Measurements from ENCODE around the gene CCR6. TPM values are rescaled to one million over a fixed set of nuclear protein-coding genes. Genes with fewer than 3 reads are reported as not detected.

The CCR6 gene
- total RNA-seq, 2 experiments from 2014 or later, result 3.0 to 3.6 TPM

DNA sequence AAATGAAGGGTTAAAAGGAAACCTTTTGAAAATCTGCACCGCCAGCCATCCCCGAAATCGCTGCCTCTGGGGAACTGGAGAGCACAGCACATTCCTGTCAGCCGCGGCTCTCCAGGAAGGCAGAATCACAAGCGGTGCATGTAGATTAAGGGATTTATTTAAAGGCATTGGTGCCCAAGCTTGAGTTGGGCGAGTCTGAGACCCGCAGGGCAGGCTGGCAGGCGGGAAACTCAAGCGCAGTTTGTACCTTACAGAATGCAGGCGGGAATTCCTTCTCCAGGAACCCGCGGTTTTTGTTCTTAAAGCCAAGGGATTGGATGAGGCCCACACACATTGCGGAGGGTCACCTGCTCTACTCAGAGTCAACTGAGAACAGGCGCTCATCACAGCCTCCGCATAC lies 24.1 kb downstream of the CCR6 start:
- peaks cover 2% of the 10 kb centered on the region for H3K4me1 Mint-ChIP-seq
- H3K27ac Mint-ChIP-seq, result no peak overlapping the region
- no peak for ATAC-seq (ENCODE audit: low read depth)
- peaks cover 10% of the 10 kb centered on the region for H3K27me3 Mint-ChIP-seq
- no peaks in the 10 kb centered on the region for H3K36me3 Mint-ChIP-seq
- H3K9me3 Mint-ChIP-seq, result no peaks in the 10 kb centered on the region
- POLR2A ChIA-PET, result no interaction called here
- no peak overlapping the region for H3K4me3 Mint-ChIP-seq
- no peak for DNase-seq

DNA sequence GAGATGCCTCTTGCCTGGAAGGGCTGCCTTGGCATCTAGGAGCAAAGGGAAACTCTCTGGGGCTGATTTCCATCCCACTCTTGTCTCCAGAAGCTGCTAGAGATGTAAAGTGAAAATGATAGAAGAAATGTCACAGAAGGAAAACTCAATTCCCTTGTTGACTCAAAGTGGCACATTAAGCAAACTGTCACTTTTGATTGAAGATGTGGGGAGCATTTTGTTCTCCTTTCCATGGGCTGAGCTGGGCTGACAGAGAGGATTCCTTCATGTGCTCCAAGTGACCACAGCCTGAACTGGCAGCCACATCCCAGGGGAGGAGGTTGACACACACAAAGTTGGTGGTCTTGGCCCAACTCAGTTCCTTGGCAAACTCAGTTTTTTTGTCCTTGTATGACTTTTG lies 25.1 kb downstream of the CCR6 start:
- POLR2A ChIA-PET, result no interaction called here

DNA sequence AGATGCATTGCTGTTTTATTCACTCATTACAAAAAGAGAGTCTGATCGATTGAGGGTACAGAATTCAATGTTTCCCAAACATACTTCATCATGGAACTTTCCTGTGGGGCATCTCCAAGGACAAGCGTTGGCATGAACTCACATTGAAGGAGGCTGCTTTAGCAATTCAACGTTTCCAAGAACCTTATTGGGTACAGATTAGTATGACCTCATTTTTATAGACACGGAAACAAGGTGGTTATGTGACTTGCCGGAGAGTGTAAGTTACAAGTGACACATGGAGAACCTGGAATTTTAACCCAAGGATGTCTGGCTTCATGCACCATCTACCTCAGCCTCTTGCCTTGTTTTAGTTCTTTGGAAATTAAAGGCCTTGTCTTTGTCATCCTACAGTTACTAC lies 26.1 kb downstream of the CCR6 start:
- DNase-seq (no peak), ATAC-seq (ENCODE audit: low read depth) (no peak)
- H3K4me3 Mint-ChIP-seq, result no peak overlapping the region
- peaks cover 8% of the 10 kb centered on the region for H3K27me3 Mint-ChIP-seq
- peaks cover 5% of the 10 kb centered on the region for H3K4me1 Mint-ChIP-seq
- no peaks in the 10 kb centered on the region for H3K36me3 Mint-ChIP-seq
- H3K27ac Mint-ChIP-seq, result no peak overlapping the region
- no peaks in the 10 kb centered on the region for H3K9me3 Mint-ChIP-seq
- POLR2A ChIA-PET, result no interaction called here

More for the DNA sequence above, 25.1 kb downstream of the CCR6 start:
- H3K9me3 Mint-ChIP-seq, result no peaks in the 10 kb centered on the region
- peaks cover 9% of the 10 kb centered on the region for H3K27me3 Mint-ChIP-seq
- H3K36me3 Mint-ChIP-seq, result no peaks in the 10 kb centered on the region
- ATAC-seq (ENCODE audit: low read depth) (no peak), DNase-seq (no peak)
- H3K27ac Mint-ChIP-seq, result no peak overlapping the region
- peaks cover 2% of the 10 kb centered on the region for H3K4me1 Mint-ChIP-seq
- H3K4me3 Mint-ChIP-seq, result no peak overlapping the region

DNA sequence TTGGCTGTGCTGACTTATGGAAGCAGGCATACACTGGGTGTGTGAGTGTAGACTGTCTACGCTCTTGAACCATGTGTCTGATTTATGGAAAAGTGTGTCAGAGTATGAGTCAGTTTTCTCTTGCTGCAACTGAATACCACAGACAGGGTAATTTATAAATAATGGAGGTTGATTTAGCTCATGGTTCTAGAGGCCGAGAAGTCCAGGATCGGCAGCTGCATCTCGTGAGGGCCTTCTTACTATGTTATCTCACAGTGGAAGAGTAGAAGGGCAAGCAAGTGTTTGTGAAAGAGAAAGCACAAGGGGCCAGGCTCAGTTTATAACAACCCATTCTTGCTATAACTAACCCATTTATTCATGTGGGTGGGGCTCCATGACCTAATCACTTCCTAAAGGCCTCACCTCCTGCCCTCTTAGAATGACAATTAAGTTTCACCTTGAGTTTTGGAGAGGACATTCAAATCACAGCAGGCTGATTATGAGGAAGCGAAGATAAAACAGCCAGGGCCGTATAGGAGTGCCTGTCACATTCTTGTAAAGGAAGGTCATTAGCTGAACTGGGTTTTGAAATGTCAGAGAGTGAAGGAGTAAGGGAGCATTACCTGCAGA lies 28.1 kb downstream of the CCR6 start:
- ATAC-seq (ENCODE audit: low read depth), result no peak
- peaks cover 4% of the 10 kb centered on the region for H3K27me3 Mint-ChIP-seq
- POLR2A ChIA-PET, result no interaction called here
- no peak overlapping the region for H3K4me3 Mint-ChIP-seq
- peaks cover 5% of the 10 kb centered on the region for H3K4me1 Mint-ChIP-seq
- no peak overlapping the region for H3K27ac Mint-ChIP-seq
- H3K36me3 Mint-ChIP-seq, result no peaks in the 10 kb centered on the region
- no peaks in the 10 kb centered on the region for H3K9me3 Mint-ChIP-seq
- no peak for DNase-seq

DNA sequence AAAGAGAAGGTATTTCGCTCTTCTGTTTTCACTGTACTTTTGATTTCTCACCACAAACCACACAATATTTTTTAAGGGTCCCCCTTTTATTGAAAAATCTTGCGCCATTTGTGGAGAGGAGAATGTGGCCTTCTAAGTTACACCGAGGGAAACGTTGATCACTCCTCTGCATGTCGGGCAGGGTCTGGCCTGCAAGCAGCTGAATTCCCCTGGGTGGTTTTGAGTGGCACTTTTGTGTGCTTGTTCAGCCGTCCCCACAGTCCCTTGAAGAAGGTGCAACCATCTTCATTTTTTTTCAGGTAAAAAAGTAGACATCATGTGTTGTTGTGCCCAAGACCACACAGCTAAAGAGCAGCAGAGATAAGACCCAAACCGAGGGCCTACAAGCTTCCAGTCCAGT lies 28.8 kb downstream of the CCR6 start:
- POLR2A ChIA-PET, result no interaction called here
- H3K27me3 Mint-ChIP-seq, result peaks cover 2% of the 10 kb centered on the region
- ATAC-seq (ENCODE audit: low read depth) (no peak), DNase-seq (no peak)
- no peak overlapping the region for H3K4me3 Mint-ChIP-seq
- peaks cover 5% of the 10 kb centered on the region for H3K4me1 Mint-ChIP-seq
- no peak overlapping the region for H3K27ac Mint-ChIP-seq
- no peaks in the 10 kb centered on the region for H3K9me3 Mint-ChIP-seq
- no peaks in the 10 kb centered on the region for H3K36me3 Mint-ChIP-seq

DNA sequence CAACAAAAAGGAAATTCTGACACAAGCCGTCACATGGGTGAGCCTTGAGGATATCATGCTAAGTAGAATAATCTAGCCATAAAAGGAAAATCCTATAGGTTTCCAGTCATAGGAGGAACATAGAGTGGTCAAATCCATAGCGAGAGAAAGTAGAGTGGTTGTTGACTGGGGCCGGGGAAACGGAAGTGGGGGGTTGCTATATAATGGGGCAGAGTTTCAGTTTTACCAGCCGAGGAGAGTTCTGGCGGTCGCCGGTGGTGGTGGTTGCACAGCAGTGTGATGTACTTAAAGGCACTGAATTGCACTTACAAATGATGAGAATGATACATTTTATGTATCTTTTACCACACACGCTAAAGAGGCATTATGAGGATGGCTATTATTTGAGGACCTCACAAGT lies 30.0 kb downstream of the CCR6 start:
- POLR2A ChIA-PET, result no interaction called here
- DNase-seq (no peak), ATAC-seq (ENCODE audit: low read depth) (no peak)

DNA sequence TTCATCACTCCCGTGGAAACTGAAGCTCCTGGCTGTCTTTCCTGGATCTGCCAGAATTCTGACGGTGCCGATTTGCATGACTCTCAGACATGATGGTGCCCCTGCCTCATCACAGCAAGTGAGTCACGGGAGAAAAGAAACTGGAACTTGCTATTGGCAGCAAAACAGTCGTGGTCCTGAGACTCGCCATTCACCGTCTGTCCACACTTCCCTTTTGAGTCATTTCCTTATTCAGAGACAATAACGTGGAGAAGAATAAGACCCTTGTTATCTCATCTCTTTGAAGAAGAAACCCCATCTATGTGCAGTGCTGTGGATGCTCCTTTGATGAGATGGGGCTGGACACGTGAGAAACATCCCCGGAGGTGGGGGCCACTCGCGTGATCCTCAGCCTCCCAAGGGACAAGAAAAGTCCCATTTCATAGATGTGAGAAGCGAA lies 30.6 kb downstream of the CCR6 start:
- peaks cover 5% of the 10 kb centered on the region for H3K4me1 Mint-ChIP-seq
- H3K27ac Mint-ChIP-seq, result no peak overlapping the region
- H3K36me3 Mint-ChIP-seq, result no peaks in the 10 kb centered on the region
- DNase-seq, result no peak
- no peaks in the 10 kb centered on the region for H3K9me3 Mint-ChIP-seq
- no peak overlapping the region for H3K4me3 Mint-ChIP-seq
- no peak for ATAC-seq (ENCODE audit: low read depth)
- POLR2A ChIA-PET, result no interaction called here
- H3K27me3 Mint-ChIP-seq, result peaks cover 2% of the 10 kb centered on the region

More for the DNA sequence above, 30.0 kb downstream of the CCR6 start:
- Mint-ChIP-seq H3K4me3 (no peak overlapping the region), H3K27ac (no peak overlapping the region), H3K9me3 (no peaks in the 10 kb centered on the region), H3K27me3 (no peaks in the 10 kb centered on the region), H3K36me3 (no peaks in the 10 kb centered on the region), H3K4me1 (peaks cover 5% of the 10 kb centered on the region)

DNA sequence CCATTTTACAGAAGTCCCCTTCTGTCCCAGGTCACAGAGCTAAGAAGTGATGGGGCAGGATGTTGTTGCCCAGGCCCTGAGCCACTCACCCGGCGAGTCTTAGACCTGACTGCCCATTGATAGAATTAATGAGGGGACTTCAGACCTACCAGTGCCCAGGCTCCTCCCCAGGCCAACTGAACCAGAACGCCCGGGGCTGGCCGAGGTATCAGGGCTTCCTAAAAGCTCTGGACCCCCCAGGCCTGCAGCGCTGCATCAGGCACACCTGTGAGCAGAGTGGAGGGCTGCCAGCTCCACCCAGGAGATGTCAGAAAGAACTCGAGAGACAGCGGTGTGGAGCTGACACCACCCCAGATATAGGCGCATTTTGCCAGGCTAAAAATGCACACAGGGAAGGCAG lies 31.4 kb downstream of the CCR6 start:
- Mint-ChIP-seq H3K9me3 (no peaks in the 10 kb centered on the region), H3K4me3 (no peak overlapping the region), H3K4me1 (peaks cover 5% of the 10 kb centered on the region), H3K27me3 (peaks cover 2% of the 10 kb centered on the region), H3K36me3 (no peaks in the 10 kb centered on the region), H3K27ac (no peak overlapping the region)
- ATAC-seq (ENCODE audit: low read depth) (no peak), DNase-seq (no peak)
- POLR2A ChIA-PET, result no interaction called here

DNA sequence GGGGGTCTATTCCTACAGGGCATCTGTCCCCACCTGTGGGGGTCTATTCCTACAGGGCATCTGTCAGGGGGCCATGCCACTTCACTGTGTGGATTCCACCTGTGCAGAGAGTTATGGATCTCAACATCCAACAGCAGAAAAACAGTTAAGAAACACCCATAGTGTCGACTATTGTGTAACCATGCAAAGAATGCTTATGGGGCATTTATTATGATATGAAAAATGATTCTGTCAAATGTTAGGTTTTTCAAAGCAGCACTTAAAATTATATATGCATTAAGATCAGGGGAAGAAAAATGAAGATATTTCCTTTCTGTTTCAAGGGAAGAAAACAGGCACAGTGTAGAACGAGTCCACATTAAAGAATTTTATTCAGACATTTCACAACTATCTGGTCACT lies 32.0 kb downstream of the CCR6 start:
- H3K4me1 Mint-ChIP-seq, result peaks cover 5% of the 10 kb centered on the region
- no peak overlapping the region for H3K27ac Mint-ChIP-seq
- no peak for DNase-seq
- no peaks in the 10 kb centered on the region for H3K9me3 Mint-ChIP-seq
- POLR2A ChIA-PET, result no interaction called here
- H3K27me3 Mint-ChIP-seq, result peaks cover 5% of the 10 kb centered on the region
- no peak for ATAC-seq (ENCODE audit: low read depth)
- no peak overlapping the region for H3K4me3 Mint-ChIP-seq
- H3K36me3 Mint-ChIP-seq, result no peaks in the 10 kb centered on the region

DNA sequence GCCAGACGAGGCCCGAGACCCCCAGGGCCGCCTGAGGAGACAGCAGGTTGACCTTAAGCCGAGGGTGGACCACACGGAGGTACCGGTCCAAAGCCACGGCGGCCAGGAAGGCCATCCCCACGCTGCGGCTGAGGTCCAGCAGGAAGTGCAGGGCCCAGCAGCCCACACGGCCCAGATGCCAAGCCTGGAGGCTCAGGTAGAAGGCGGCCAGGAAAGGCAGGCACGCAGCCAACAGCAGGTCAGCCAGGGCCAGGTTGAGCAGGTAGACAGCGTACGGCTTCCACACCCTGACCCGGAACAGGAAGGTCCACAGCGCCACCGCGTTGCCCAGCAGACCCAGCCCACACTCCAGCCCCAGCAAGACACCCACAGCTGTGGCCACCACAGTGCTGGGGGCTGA lies 34.5 kb downstream of the CCR6 start:
- H3K4me3 Mint-ChIP-seq, result no peak overlapping the region
- no peak for DNase-seq
- H3K9me3 Mint-ChIP-seq, result no peaks in the 10 kb centered on the region
- H3K27me3 Mint-ChIP-seq, result peaks cover 13% of the 10 kb centered on the region
- peaks cover 3% of the 10 kb centered on the region for H3K4me1 Mint-ChIP-seq
- no peaks in the 10 kb centered on the region for H3K36me3 Mint-ChIP-seq
- POLR2A ChIA-PET, result no interaction called here
- H3K27ac Mint-ChIP-seq, result no peak overlapping the region
- ATAC-seq (ENCODE audit: low read depth), result no peak

DNA sequence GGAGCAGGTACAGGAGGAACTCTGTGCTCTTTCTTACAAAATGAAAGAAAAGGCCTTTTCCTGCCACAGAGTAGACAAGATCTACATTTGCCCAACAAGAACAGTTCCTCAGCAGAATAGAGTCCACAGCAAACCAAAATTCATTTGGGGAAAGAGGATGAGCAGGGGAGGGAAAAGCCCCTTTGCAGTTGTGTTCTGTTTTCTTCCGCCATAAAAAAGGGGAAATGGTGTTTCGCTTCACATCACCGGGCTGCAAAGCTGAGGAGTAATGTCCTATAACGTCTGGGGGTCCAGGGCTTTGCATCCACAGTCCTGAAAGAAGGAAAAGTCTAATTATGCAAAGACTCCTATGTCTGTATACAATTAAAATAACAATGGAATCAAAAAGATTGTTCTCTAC lies 35.0 kb downstream of the CCR6 start, which contains the start of gene GPR31:
Gene GPR31 (minus strand): TSS at position 118 of the 400 bp plus-strand sequence. CDS start 149 bp downstream, outside the sequence.
- ATAC-seq (ENCODE audit: low read depth) (no peak), DNase-seq (no peak)
- POLR2A ChIA-PET, result no interaction called here
- Mint-ChIP-seq H3K27ac (no peak within 1 kb of the TSS), H3K36me3 (no peaks in the 10 kb centered on the region), H3K4me3 (no peak within 1 kb of the TSS), H3K27me3 (peaks cover 13% of the 10 kb centered on the region), H3K9me3 (no peaks in the 10 kb centered on the region), H3K4me1 (peaks cover 3% of the 10 kb centered on the region)

DNA sequence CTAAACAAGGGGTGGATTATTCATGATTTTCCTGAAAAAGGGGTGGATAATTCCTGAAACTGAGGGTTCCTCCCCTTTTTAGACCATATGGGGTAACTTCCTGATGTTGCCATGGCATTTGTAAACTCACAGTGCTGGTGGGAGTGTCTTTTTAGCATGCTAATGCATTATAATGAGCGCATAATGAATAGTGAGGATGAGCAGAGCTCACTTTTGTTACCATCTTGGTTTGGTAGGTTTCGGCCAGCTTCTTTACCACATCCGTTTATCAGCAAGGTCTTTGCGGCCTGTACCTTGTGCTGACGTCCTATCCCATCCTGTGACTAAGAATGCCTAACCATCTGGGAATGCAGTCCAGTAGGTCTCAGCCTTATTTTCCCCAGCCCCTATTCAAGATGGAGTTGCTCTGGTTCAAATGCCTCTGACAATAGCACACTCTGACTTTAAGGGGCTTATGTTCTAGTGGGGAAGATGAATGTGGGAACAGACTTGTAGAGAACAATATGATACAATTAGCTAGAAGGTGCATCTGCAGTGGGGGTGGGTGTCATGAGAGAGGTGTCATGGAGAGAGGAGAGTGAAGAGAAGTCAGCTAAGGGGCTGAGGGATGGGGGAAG lies 39.1 kb downstream of the CCR6 start:
- Mint-ChIP-seq H3K27ac (no peak overlapping the region), H3K4me1 (no peaks in the 10 kb centered on the region)
- DNase-seq, result no peak

DNA sequence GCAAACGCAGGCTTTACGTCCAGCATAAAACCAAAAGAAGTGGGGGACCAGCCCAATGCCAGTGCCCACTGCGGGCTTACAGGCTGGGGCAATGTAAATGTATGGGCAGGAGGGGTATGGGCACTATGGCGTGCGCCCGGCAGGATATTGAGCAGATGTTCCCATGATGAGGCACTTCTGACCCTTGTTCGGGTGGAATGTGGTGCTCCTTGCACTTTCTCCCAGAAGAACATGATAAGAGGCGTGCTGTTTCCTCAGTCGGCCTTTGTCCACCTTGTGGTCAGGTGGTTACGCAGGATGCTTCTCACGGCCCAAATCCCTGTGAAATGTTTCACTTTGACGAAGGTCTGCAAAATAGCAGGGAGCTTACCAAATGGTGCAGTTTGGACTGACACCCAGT lies 39.7 kb downstream of the CCR6 start:
- Mint-ChIP-seq H3K27ac (no peak overlapping the region), H3K27me3 (peaks cover 23% of the 10 kb centered on the region)
- DNase-seq, result no peak

More for the DNA sequence above, 39.1 kb downstream of the CCR6 start:
- H3K36me3 Mint-ChIP-seq, result no peaks in the 10 kb centered on the region
- H3K9me3 Mint-ChIP-seq, result no peaks in the 10 kb centered on the region
- POLR2A ChIA-PET, result no interaction called here
- H3K27me3 Mint-ChIP-seq, result peaks cover 19% of the 10 kb centered on the region
- no peak overlapping the region for H3K4me3 Mint-ChIP-seq
- ATAC-seq (ENCODE audit: low read depth), result no peak

DNA sequence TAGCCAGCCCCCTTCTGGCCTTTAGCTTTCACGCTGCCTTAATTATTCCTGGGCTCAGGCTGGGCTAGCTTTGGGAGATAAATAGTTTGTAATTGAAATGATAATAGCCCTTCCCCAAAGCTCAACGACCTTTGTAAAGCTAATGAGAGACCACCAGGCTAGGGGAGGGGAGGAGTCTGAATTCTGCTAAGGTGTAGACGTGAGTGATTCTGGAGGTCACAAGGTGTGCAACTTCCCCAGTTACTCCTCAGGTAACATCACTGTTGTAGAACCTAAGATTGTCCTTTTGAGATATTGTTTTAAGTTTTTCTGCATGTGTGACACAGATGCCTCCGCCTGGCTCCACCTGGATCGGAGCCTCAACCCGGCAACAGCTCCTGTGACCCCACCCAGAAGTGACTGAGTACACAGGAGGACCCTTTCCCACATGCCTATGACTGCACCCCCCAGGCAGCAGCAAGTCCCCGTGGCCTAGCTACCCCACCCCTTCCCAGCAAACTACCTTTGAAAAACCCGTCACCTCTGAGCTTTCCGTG lies 40.6 kb downstream of the CCR6 start:
- POLR2A ChIA-PET, result interaction anchor here (0.5 to 0.6 kb wide), 2 partner anchors 141 to 1961 kb away, joined by 3 read pairs; no protein-coding TSS in a partner anchor
- no peaks in the 10 kb centered on the region for H3K9me3 Mint-ChIP-seq
- no peak overlapping the region for H3K4me3 Mint-ChIP-seq
- H3K4me1 Mint-ChIP-seq, result no peaks in the 10 kb centered on the region
- ATAC-seq (ENCODE audit: low read depth), result no peak
- no peak overlapping the region for H3K27ac Mint-ChIP-seq
- DNase-seq, result no peak
- H3K27me3 Mint-ChIP-seq, result peaks cover 23% of the 10 kb centered on the region
- no peaks in the 10 kb centered on the region for H3K36me3 Mint-ChIP-seq

More for the DNA sequence above, 39.7 kb downstream of the CCR6 start:
- POLR2A ChIA-PET, result no interaction called here
- H3K4me1 Mint-ChIP-seq, result no peaks in the 10 kb centered on the region
- no peak overlapping the region for H3K4me3 Mint-ChIP-seq
- H3K36me3 Mint-ChIP-seq, result no peaks in the 10 kb centered on the region
- ATAC-seq (ENCODE audit: low read depth), result no peak
- no peaks in the 10 kb centered on the region for H3K9me3 Mint-ChIP-seq
